Testis (tissue), 3 donors: ENCODE results near the gene TBX4. TPM values are rescaled to one million over a fixed set of nuclear protein-coding genes. Genes with fewer than 3 reads are reported as not detected.

ENCODE experiments used
- DNase-seq: peaks from one replicate; pipeline ENCODE4 v3.0.0-alpha.2; 2019
- H3K27ac ChIP-seq, 2 donors: fragments of 200-600 bp; sonication (generic); one replicate each; pipeline ENCODE4 v1.5.1; 2019
- H3K27me3 ChIP-seq: fragments of 200-600 bp; sonication (generic); one replicate; pipeline ENCODE4 v1.5.1; 2019
- H3K36me3 ChIP-seq: fragments of 200-600 bp; sonication (generic); one replicate; pipeline ENCODE4 v1.5.1; 2017; ENCODE audit warnings: low read depth; ENCODE audit errors: missing control alignments
- H3K4me1 ChIP-seq: fragments of 200-600 bp; sonication (generic); one replicate; pipeline ENCODE4 v1.5.1; 2019
- H3K4me3 ChIP-seq, 2 donors: fragments of 200-600 bp; sonication (generic); one replicate each; pipeline ENCODE4 v1.5.1; 2017 to 2019
- H3K9me3 ChIP-seq: fragments of 200-600 bp; sonication (generic); one replicate; pipeline ENCODE4 v1.5.1; 2017
- POLR2A ChIP-seq: fragments of 450-650 bp; IDR thresholded peaks from one replicate; pipeline ENCODE4 v1.6.1; 2017; ENCODE audit warnings: antibody characterized with exemption, mild to moderate bottlenecking, moderate library complexity
- WGBS, 2 donors: methylation state at CpG; one replicate each; pipeline ENCODE4 v1.1.5; 2018; 5-methylcytosine and 5-hydroxymethylcytosine counted together
- intact Hi-C: fragments of 100-400 bp; cut with DNase I; formaldehyde crosslinking; loops from one replicate; pipeline ENCODE4 v1.15.1; 2023; ENCODE audit warnings: low total_unique reads
- polyA plus RNA-seq: library from polyadenylated mRNA; stranded (reverse); fragments of 350-450 nt; fragmentation: Illumina TruSeq; extraction: RNeasy Lipid Tissue Mini Kit (QIAGEN cat#74804); gene quantifications from one replicate; pipeline ENCODE4 v1.2.3, GENCODE V29; 2014; ENCODE audit warnings: low read depth, low replicate concordance; ENCODE audit not compliant: insufficient read depth
- total RNA-seq, 2 donors: library from RNA; depleted of rRNA; stranded (reverse); fragments of >200 nt; gene quantifications; one replicate each; pipeline ENCODE4 v1.2.3, GENCODE V29; 2016
- TF ChIP-seq, protein P1 (sequence below), 3 experiments: fragments of 450-650 bp in 2 of 3; fragments of 200-600 bp in 1 of 3; sonication (generic) in 1 of 3; IDR thresholded peaks; one replicate each; pipeline ENCODE4 v1.5.1; 2016 to 2019; ENCODE audit warnings: antibody characterized with exemption in 3 of 3, mild to moderate bottlenecking in 2 of 3, moderate library complexity in 1 of 3

TBX4 gene
- total and polyA plus RNA-seq, 3 donors from 2014 or later = 1.5 to 3.2 (median 1.7) TPM

DNA sequence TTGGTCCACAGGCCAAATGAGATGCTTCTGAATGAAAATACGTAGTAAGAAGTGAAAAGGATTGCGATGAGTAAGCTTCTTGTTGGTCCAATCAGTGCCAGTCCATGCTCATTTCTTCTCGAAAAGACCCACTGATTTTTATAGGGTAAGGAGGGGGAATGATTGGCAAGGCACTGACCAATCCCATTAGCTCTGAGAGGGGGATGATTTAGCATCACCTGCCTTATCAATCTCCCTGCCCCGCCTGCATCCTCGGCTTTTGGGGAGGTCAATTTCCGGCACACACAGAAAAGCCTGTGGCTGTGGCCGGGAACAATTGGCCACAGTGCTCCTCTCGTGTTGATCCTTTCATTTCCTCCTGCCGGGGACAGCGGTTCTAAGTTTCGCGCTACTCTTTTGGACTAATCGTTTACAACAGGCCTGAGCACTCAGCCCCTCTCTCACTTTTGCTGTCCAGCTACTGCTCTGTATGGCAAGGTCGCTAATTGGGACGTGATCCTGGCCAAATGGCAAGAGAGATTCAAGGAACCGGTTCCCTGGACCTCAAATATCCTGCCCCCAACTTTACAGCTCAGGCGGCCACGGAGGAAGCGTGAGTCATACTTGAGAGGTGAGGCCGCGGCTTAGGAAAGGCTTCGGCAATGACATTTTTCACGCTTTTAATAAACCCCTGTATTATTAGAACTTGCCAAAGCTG lies 43.1 kb downstream of the TBX4 start:
- intact Hi-C loops = no loop called here
- no peaks in the 10 kb centered on the region for H3K9me3 ChIP-seq
- DNase-seq = no peak
- H3K4me1 ChIP-seq = no peaks in the 10 kb centered on the region
- H3K4me3 ChIP-seq = no peak overlapping the region
- no peaks in the 10 kb centered on the region for H3K36me3 ChIP-seq
- no peaks in the 10 kb centered on the region for H3K27me3 ChIP-seq
- no peak overlapping the region for H3K27ac ChIP-seq
- 52 to 57% methylated on average over 22 to 23 of the region's 23 CpGs for WGBS, 2 donors
- TF ChIP-seq, protein P1, sequence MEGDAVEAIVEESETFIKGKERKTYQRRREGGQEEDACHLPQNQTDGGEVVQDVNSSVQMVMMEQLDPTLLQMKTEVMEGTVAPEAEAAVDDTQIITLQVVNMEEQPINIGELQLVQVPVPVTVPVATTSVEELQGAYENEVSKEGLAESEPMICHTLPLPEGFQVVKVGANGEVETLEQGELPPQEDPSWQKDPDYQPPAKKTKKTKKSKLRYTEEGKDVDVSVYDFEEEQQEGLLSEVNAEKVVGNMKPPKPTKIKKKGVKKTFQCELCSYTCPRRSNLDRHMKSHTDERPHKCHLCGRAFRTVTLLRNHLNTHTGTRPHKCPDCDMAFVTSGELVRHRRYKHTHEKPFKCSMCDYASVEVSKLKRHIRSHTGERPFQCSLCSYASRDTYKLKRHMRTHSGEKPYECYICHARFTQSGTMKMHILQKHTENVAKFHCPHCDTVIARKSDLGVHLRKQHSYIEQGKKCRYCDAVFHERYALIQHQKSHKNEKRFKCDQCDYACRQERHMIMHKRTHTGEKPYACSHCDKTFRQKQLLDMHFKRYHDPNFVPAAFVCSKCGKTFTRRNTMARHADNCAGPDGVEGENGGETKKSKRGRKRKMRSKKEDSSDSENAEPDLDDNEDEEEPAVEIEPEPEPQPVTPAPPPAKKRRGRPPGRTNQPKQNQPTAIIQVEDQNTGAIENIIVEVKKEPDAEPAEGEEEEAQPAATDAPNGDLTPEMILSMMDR (IDR thresholded peaks at IDR 0.05) = no peak
- no peak for TF ChIP-seq POLR2A

DNA sequence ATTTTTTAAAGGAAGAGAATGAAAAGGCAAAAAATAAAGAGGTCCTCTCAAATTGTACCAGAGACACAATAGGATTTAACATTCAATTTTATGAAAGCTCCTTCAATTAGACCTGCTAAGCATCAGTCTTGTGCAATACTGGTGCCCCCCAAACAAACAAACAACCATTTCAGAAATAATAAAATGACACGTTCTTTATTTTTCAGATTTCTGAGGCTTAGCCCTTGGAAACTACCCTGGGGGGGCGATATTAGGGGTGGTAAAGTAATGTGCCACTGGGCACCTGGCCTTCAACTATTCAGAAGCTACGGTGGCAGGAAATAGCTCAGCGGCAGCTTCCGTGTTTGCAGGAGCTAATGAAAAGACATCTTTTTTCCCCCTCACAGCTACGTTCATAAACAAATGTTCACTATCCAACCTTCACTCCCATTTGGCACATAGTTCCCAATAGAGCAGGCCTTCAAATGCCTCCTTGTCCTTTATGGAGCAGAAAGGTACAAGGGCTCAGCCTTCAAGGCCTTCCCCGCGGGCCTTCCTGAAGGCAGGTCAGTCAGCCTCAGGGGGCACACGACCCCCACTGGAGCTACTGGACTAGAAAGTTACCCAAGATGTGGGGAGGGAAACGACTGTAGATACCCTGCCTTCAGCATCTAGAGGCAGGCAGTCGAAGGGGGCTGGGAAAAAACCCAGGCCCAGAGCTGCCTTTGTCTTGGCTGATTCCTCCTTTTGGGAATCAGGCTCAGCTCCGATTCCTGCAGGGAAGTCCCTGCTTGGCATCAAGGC lies 44.1 kb downstream of the TBX4 start:
- Histone ChIP-seq H3K36me3 (no peaks in the 10 kb centered on the region), H3K27me3 (no peaks in the 10 kb centered on the region), H3K27ac (no peak overlapping the region), H3K4me3 (no peak overlapping the region), H3K4me1 (no peaks in the 10 kb centered on the region), H3K9me3 (no peaks in the 10 kb centered on the region)
- TF ChIP-seq, protein P1 (IDR thresholded peaks at IDR 0.05) = no peak
- no peak for TF ChIP-seq POLR2A
- DNase-seq = no peak
- WGBS, 2 donors = 74 to 80% methylated on average over 12 of the region's 12 CpGs
- intact Hi-C loops = no loop called here

DNA sequence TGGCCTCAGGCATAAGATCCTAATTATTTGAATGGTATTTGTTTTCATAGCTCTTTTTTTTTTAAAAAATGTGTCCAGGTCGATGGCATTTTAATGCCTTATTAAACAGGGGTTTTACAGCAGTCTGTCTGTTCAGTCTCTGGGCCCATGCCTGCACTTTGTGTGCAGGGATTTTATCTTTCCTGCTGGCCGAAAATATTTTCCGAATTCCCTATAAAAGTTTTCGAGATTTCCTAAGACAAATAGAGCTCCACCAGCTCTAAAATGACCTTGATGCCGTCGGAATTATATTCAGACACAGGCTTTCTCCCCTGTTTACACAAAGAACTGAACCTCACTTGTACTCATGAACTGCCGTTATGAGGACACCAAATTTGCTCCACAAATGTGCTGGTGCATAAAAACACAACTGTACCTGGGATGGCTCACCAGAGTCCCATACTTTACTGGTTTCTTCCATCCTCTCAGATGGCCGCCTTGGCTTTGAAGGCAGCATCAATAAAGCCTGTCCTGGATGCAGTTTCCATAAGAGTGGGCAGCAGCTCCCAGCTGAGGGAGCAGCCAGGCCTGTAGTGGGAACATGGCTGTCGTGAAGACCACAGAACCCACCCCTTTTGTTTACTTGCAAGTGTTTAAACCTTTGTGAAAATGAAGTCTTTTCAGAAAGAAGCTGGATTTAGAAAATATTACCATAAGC lies 44.9 kb downstream of the TBX4 start:
- WGBS, 2 donors = 68 to 73% methylated on average over 9 of the region's 9 CpGs
- DNase-seq = no peak
- intact Hi-C loops = no loop called here
- Histone ChIP-seq H3K27me3 (no peaks in the 10 kb centered on the region), H3K4me1 (no peaks in the 10 kb centered on the region), H3K36me3 (no peaks in the 10 kb centered on the region), H3K9me3 (no peaks in the 10 kb centered on the region), H3K4me3 (no peak overlapping the region), H3K27ac (no peak overlapping the region)
- TF ChIP-seq POLR2A = no peak
- TF ChIP-seq, protein P1 (IDR thresholded peaks at IDR 0.05) = no peak

DNA sequence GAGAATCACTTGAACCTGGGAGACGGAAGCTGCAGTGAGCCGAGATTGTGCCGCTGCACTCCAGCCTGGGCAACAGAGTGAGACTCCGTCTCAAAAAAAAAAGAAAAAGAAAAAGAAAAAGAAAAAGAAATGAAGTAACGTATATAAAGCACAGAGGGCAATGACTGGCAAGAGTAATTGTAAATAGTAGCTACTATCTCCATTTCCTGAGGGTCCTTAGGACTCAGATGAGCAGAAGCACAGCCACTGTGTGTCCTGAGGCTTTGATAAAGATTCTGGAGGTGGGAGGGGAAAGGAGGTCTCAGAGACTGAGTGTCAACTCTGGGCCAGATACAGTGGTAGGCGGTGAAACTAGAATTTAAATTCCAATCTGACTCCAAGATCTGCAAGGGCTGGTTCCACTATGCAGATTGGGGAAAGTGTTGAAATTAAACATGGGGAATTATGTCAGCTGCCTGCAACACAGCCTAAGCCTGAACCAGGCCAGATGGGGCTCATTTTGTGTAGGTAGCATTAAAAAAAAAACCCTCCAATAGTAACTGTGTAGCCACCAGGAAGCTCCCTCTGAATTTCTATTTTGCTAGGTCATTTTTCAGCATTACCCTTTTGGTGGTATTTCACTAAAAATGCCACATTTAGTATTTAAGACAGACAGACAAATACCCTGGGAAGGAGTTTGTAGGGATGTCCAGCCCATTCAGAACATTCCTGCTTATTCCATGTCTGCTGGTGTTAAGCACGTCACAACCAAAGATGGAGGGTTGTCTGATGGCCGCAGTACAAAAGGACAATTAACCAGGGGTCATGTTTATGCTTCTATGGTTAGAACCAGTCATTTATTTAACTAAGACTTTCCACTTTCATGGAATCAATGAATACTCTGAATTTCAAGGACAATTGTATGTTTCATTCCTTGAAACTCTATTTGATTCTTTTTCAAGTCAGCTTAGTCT lies 46.1 kb downstream of the TBX4 start:
- intact Hi-C loops = no loop called here
- TF ChIP-seq, protein P1 (IDR thresholded peaks at IDR 0.05) = no peak
- TF ChIP-seq POLR2A = no peak
- DNase-seq = no peak
- Histone ChIP-seq H3K4me1 (no peaks in the 10 kb centered on the region), H3K4me3 (no peak overlapping the region), H3K36me3 (no peaks in the 10 kb centered on the region), H3K27me3 (no peaks in the 10 kb centered on the region), H3K27ac (no peak overlapping the region), H3K9me3 (no peaks in the 10 kb centered on the region)
- WGBS, 2 donors = 91 to 97% methylated on average over 8 of the region's 8 CpGs
